ENCODE results near the gene RGS7. TPM values are rescaled to one million over a fixed set of nuclear protein-coding genes. Genes with fewer than 3 reads are reported as not detected.

RGS7 gene
- polyA plus RNA-seq, 2 of the 4 experiments (the other 2 are of a cell fraction), result 0.08 TPM; not detected in 1

DNA sequence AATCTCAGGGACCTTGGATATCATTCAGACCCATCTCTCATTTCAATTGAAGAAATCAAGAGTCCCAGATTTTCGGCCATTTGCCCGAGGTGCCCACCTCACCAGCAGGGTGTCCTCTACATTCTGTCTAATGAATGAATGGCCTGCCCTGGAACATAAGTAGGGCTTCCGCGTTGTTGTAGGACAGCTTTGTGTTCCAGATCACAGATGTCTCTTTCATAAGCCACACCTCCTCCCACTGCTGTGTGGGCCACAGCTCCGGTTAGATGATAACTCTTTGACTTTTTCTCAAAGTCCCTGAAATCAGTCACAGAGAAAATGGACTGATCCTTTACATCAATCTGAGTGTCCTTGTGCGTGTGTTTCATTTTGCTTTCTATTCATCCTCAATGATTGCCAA, 144.4 kb downstream of the RGS7 start:
- ATAC-seq (peak; percentile 18 to 65; a peak in 3 of 6 replicates), FAIRE-seq (no peak), DNase-seq (ENCODE audit: low read depth in 1 of 2, low spot score in 1 of 2) (no peak)
- TF ChIP-seq NPAS2 (CRISPR knock-in tag; IDR thresholded peaks at IDR 0.05; ENCODE audit: borderline replicate concordance), result no peak
- TF ChIP-seq TFCP2L1 (CRISPR knock-in tag; IDR thresholded peaks at IDR 0.05), result no peak
- no peak for TF ChIP-seq KDM5A (IDR thresholded peaks at IDR 0.05)
- no peak for TF ChIP-seq HEYL (CRISPR knock-in tag; IDR thresholded peaks at IDR 0.05)
- TF ChIP-seq MAFK (IDR thresholded peaks at IDR 0.05; ENCODE audit: partially characterized antibody), result no peak
- TF ChIP-seq RARB (CRISPR knock-in tag; IDR thresholded peaks at IDR 0.05), result no peak
- ChIA-PET POLR2A (no interaction called here), CTCF (no interaction called here)
- Histone ChIP-seq H3K4me2 (0 out of 3 replicates have a peak overlapping the region, but pooled peaks have one; percentile 12), H3K27ac (no peak overlapping the region), H3K4me1 (no peaks in the 10 kb centered on the region), H3K4me3 (no peak overlapping the region), H3K9me3 (no peaks in the 10 kb centered on the region)
- 43% methylated on average over 6 of the region's 6 CpGs for WGBS (ENCODE audit: missing lambda C conversion rate)

DNA sequence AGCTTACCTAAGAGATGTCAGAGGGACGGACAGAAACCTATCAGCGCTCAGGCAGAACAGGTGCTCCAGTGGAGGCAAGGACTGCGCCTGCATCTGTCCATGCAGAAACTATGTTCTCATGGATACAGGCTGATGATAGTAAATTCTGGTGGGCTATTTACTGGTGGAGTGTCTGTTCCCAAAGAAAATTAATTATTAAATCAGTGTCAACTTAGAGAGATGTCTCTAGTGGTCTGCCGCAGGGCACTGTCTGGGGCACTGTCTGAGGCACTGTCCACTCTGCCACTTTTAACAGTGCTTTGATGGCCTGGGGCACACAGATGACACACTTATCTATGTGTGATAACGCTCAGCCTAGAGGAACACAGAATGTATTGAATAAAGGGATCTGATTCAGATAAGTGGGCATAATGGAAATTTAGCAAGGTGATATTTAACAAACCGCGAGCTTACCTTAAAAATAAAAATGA, 148.1 kb downstream of the RGS7 start:
- DNase-seq (ENCODE audit: low read depth in 1 of 2, low spot score in 1 of 2) (no peak), FAIRE-seq (no peak), ATAC-seq (no peak)
- TF ChIP-seq, protein P1, sequence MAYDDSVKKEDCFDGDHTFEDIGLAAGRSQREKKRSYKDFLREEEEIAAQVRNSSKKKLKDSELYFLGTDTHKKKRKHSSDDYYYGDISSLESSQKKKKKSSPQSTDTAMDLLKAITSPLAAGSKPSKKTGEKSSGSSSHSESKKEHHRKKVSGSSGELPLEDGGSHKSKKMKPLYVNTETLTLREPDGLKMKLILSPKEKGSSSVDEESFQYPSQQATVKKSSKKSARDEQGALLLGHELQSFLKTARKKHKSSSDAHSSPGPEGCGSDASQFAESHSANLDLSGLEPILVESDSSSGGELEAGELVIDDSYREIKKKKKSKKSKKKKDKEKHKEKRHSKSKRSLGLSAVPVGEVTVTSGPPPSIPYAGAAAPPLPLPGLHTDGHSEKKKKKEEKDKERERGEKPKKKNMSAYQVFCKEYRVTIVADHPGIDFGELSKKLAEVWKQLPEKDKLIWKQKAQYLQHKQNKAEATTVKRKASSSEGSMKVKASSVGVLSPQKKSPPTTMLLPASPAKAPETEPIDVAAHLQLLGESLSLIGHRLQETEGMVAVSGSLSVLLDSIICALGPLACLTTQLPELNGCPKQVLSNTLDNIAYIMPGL (CRISPR knock-in tag; IDR thresholded peaks at IDR 0.05; ENCODE audit: borderline replicate concordance), result no peak
- TF ChIP-seq HEYL (CRISPR knock-in tag; IDR thresholded peaks at IDR 0.05) (no peak), JUN (IDR thresholded peaks at IDR 0.05) (no peak), TFCP2L1 (CRISPR knock-in tag; IDR thresholded peaks at IDR 0.05) (no peak), ZNF302 (CRISPR knock-in tag; IDR thresholded peaks at IDR 0.05) (no peak), FOXS1 (CRISPR knock-in tag; IDR thresholded peaks at IDR 0.05) (no peak), FOSL2 (IDR thresholded peaks at IDR 0.05) (no peak), FOSL2 (CRISPR knock-in tag; IDR thresholded peaks at IDR 0.05) (no peak), HOXB5 (CRISPR knock-in tag; IDR thresholded peaks at IDR 0.05) (no peak), FOSB (CRISPR knock-in tag; IDR thresholded peaks at IDR 0.05) (no peak), HOXA7 (CRISPR knock-in tag; IDR thresholded peaks at IDR 0.05) (no peak), EHMT2 (IDR thresholded peaks at IDR 0.05; ENCODE audit: low read depth) (no peak), ZC3H11A (IDR thresholded peaks at IDR 0.05) (no peak), RAD21 (conservative IDR thresholded peaks at IDR 0.05 in 1 of 2, IDR thresholded peaks at IDR 0.05 in 1 of 2) (no peak), HOXB13 (CRISPR knock-in tag; IDR thresholded peaks at IDR 0.05; ENCODE audit: low read depth) (no peak), NFE2L2 (conservative IDR thresholded peaks at IDR 0.05; ENCODE audit: low read length) (no peak)
- TF ChIP-seq, protein P2, sequence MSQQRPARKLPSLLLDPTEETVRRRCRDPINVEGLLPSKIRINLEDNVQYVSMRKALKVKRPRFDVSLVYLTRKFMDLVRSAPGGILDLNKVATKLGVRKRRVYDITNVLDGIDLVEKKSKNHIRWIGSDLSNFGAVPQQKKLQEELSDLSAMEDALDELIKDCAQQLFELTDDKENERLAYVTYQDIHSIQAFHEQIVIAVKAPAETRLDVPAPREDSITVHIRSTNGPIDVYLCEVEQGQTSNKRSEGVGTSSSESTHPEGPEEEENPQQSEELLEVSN (IDR thresholded peaks at IDR 0.05; ENCODE audit: borderline replicate concordance, low read depth), result no peak
- TF ChIP-seq, protein P3, sequence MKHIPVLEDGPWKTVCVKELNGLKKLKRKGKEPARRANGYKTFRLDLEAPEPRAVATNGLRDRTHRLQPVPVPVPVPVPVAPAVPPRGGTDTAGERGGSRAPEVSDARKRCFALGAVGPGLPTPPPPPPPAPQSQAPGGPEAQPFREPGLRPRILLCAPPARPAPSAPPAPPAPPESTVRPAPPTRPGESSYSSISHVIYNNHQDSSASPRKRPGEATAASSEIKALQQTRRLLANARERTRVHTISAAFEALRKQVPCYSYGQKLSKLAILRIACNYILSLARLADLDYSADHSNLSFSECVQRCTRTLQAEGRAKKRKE (CRISPR knock-in tag; IDR thresholded peaks at IDR 0.05; ENCODE audit: low read depth), result no peak
- TF ChIP-seq, protein P4, sequence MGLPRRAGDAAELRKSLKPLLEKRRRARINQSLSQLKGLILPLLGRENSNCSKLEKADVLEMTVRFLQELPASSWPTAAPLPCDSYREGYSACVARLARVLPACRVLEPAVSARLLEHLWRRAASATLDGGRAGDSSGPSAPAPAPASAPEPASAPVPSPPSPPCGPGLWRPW (IDR thresholded peaks at IDR 0.05), result no peak
- TF ChIP-seq, protein P5, sequence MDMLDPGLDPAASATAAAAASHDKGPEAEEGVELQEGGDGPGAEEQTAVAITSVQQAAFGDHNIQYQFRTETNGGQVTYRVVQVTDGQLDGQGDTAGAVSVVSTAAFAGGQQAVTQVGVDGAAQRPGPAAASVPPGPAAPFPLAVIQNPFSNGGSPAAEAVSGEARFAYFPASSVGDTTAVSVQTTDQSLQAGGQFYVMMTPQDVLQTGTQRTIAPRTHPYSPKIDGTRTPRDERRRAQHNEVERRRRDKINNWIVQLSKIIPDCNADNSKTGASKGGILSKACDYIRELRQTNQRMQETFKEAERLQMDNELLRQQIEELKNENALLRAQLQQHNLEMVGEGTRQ (IDR thresholded peaks at IDR 0.05), result no peak
- TF ChIP-seq, protein P6, sequence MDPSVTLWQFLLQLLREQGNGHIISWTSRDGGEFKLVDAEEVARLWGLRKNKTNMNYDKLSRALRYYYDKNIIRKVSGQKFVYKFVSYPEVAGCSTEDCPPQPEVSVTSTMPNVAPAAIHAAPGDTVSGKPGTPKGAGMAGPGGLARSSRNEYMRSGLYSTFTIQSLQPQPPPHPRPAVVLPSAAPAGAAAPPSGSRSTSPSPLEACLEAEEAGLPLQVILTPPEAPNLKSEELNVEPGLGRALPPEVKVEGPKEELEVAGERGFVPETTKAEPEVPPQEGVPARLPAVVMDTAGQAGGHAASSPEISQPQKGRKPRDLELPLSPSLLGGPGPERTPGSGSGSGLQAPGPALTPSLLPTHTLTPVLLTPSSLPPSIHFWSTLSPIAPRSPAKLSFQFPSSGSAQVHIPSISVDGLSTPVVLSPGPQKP (IDR thresholded peaks at IDR 0.05; ENCODE audit: low read depth, low read length), result no peak
- 0 out of 3 replicates have a peak overlapping the region, but pooled peaks have one; percentile 23 for H3K4me2 ChIP-seq
- no peaks in the 10 kb centered on the region for H3K9me3 ChIP-seq
- no peak overlapping the region for H3K27ac ChIP-seq
- H3K4me1 ChIP-seq, result no peaks in the 10 kb centered on the region
- POLR2A ChIA-PET, result no interaction called here
- H3K4me3 ChIP-seq, result no peak overlapping the region
- CTCF ChIA-PET, result interaction anchor here (1.0 kb wide), 1 partner anchor 9 kb away, joined by 3 read pairs; no protein-coding TSS in a partner anchor
- WGBS (ENCODE audit: missing lambda C conversion rate), result 41% methylated on average over 7 of the region's 7 CpGs
